Endodermal cell (in vitro differentiated cells): ENCODE measurements around the gene ZFYVE21. TPM values are rescaled to one million over a fixed set of nuclear protein-coding genes. Genes with fewer than 3 reads are reported as not detected.

ENCODE experiments used
- DNase-seq: peaks from one replicate; pipeline ENCODE4 v3.0.0-alpha.2; 2017
- H3K27ac ChIP-seq: 2 replicates; pipeline ENCODE4 v1.5.1; 2013; ENCODE audit warnings: mild to moderate bottlenecking, low read depth, low read length, moderate library complexity
- H3K27me3 ChIP-seq: 2 replicates; pipeline ENCODE4 v1.6.1; 2013; ENCODE audit warnings: mild to moderate bottlenecking, low read length, moderate library complexity; ENCODE audit not compliant: insufficient read depth, control insufficient read depth, poor library complexity, severe bottlenecking
- H3K36me3 ChIP-seq: 2 replicates; pipeline ENCODE4 v1.7.0; 2013; ENCODE audit warnings: mild to moderate bottlenecking, low read length, moderate library complexity; ENCODE audit not compliant: control insufficient read depth, insufficient read depth
- H3K4me1 ChIP-seq: one replicate; pipeline ENCODE4 v1.7.0; 2013; ENCODE audit warnings: low read length; ENCODE audit not compliant: control insufficient read depth, insufficient read depth
- H3K4me3 ChIP-seq: 2 replicates; pipeline ENCODE4 v1.5.1; 2013; ENCODE audit warnings: mild to moderate bottlenecking, low read length, moderate library complexity
- H3K9ac ChIP-seq: 2 replicates; pipeline ENCODE4 v1.6.1; 2013; ENCODE audit warnings: mild to moderate bottlenecking, low read length, moderate library complexity; ENCODE audit not compliant: poor library complexity, severe bottlenecking; ENCODE audit errors: extremely low read depth
- H3K9me3 ChIP-seq: 2 replicates; pipeline ENCODE4 v1.6.1; 2013; ENCODE audit warnings: mild to moderate bottlenecking, low read length, moderate library complexity; ENCODE audit not compliant: control insufficient read depth
- H3K27ac Mint-ChIP-seq: 2 replicates; pipeline ENCODE4 v1.8.0; 2020; ENCODE audit warnings: mixed read lengths
- H3K27me3 Mint-ChIP-seq: 2 replicates; pipeline ENCODE4 v1.8.0; 2021; ENCODE audit warnings: mild to moderate bottlenecking, mixed read lengths; ENCODE audit not compliant: insufficient read depth
- H3K36me3 Mint-ChIP-seq: 2 replicates; pipeline ENCODE4 v1.8.0; 2020; ENCODE audit warnings: low read depth, mixed read lengths
- H3K4me1 Mint-ChIP-seq: 2 replicates; pipeline ENCODE4 v1.8.0; 2020; ENCODE audit warnings: mixed read lengths
- H3K4me3 Mint-ChIP-seq: 2 replicates; pipeline ENCODE4 v1.8.0; 2020; ENCODE audit warnings: mild to moderate bottlenecking, moderate library complexity, mixed read lengths
- H3K9me3 Mint-ChIP-seq: 2 replicates; pipeline ENCODE4 v1.8.0; 2020; ENCODE audit warnings: mild to moderate bottlenecking, mixed read lengths
- WGBS, 2 experiments: methylation state at CpG; one replicate each; pipeline versions ENCODE4 v1.1.5 to v1.1.7; 2013; ENCODE audit warnings: missing lambda C conversion rate in 2 of 2, mixed read lengths in 1 of 2; ENCODE audit not compliant: insufficient coverage in 1 of 2, insufficient read length in 1 of 2; 5-methylcytosine and 5-hydroxymethylcytosine counted together
- total RNA-seq, 2 donors: library from RNA; stranded (reverse); fragmentation: NEBNext Ultra II Directional in 1 of 2; extraction: Animal tissue kit (Norgen Biotek cat#: 25700) in 1 of 2; gene quantifications; 2 replicates in 1 of 2; 3 replicates in 1 of 2; pipeline ENCODE4 v1.2.1, GENCODE V29; 2021
- TF ChIP-seq, protein P1 (sequence below): fragments of 200-600 bp; sonication (generic); conservative IDR thresholded peaks from 2 replicates; pipeline ENCODE4 v1.5.0; 2021; ENCODE audit warnings: antibody characterized with exemption, mild to moderate bottlenecking

The ZFYVE21 gene
- total RNA-seq, 2 donors from 2014 or later, result 42.5 to 55.6 TPM

DNA sequence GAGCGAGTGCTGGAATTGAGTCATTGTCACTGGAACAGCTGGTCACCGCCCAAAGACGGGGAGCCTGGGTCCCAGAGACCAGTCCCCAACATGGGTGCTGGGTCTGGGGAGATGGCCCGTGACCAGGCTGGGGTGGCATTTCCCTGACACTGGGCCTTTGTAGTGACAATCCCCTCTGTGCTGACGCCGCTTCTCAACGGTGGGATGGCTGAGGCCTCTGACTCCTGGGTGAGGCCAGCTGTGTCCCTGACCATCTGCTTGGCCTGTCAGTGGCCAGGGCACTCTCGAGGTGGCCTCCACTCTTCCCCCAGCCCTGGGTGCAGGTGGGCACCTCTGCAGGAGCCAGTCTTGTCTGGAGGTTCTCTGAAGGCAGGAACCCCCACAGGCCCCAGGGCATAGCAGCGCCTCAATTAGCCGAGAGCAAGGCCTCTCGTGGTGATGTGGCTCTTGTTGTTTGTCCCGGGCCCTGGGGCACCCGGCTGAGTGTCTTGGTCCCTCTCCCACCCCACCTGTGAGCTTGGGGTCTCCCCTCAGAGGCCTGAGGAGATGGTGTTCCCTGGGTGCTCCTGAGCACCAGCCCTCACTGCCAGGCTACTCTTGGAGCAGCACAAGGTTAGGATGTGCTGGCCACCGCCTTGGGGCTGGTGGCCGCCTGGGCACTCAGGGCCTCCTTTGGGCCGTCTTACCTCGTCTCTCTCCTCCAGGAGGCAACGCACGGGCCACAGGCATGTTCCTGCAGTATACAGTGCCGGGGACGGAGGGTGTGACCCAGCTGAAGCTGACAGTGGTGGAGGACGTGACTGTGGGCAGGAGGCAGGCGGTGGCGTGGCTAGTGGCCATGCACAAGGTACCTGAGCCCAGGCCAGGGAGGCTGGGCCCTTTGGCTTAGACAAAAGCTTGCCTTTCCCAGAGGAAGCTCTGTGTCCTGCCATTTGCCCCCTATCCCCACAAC lies 16.6 kb downstream of the ZFYVE21 start:
- Mint-ChIP-seq H3K27ac (no peak overlapping the region), H3K4me1 (peaks cover 16% of the 10 kb centered on the region), H3K9me3 (no peaks in the 10 kb centered on the region), H3K36me3 (peaks cover 32% of the 10 kb centered on the region), H3K27me3 (no peaks in the 10 kb centered on the region), H3K4me3 (no peak overlapping the region)
- TF ChIP-seq, protein P1, sequence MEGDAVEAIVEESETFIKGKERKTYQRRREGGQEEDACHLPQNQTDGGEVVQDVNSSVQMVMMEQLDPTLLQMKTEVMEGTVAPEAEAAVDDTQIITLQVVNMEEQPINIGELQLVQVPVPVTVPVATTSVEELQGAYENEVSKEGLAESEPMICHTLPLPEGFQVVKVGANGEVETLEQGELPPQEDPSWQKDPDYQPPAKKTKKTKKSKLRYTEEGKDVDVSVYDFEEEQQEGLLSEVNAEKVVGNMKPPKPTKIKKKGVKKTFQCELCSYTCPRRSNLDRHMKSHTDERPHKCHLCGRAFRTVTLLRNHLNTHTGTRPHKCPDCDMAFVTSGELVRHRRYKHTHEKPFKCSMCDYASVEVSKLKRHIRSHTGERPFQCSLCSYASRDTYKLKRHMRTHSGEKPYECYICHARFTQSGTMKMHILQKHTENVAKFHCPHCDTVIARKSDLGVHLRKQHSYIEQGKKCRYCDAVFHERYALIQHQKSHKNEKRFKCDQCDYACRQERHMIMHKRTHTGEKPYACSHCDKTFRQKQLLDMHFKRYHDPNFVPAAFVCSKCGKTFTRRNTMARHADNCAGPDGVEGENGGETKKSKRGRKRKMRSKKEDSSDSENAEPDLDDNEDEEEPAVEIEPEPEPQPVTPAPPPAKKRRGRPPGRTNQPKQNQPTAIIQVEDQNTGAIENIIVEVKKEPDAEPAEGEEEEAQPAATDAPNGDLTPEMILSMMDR, result no peak
- no peak for DNase-seq
- Histone ChIP-seq H3K9ac (no peak overlapping the region), H3K36me3 (peaks cover 47% of the 10 kb centered on the region), H3K4me3 (no peak overlapping the region), H3K27ac (no peak overlapping the region), H3K9me3 (no peaks in the 10 kb centered on the region), H3K4me1 (peaks cover 11% of the 10 kb centered on the region), H3K27me3 (no peaks in the 10 kb centered on the region)
- WGBS, 2 experiments, result 97% methylated on average over 16 to 24 of the region's 24 CpGs

DNA sequence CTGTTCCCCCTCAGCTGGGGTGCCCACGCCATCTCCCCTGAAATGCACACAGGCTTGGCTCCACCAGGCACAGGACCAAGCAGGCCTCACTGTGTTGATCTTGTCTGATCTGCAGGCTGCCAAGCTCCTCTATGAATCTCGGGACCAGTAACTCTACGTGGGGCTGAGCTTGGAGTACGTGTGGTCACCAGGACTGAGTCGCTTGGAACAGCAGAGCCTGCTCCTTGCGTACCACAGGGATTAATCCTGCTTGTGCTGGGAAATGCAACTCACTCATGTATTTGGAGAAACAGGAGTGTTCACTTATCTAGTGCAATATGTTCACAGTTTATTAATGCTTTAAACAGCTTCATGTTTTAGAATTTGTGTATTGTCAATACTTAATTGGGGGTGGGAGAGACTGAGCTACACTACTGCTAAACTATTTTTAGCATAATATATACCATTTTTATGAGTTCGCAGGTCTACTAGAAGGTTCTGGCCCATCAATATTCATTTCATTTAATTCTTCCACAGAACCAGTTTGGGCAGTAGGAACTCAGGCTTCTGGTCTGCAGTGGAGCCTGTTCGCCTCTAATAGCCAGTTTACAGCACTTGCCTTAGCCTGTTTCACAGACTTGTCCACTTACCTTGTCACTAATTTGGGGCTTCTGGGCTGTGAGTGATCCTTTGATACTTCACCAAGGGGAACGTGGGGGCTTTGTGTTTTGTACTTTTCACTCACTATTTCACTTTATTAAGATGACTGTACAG lies 17.4 kb downstream of the ZFYVE21 start:
- no peak for DNase-seq
- Mint-ChIP-seq H3K27me3 (no peaks in the 10 kb centered on the region), H3K27ac (no peak overlapping the region)

DNA sequence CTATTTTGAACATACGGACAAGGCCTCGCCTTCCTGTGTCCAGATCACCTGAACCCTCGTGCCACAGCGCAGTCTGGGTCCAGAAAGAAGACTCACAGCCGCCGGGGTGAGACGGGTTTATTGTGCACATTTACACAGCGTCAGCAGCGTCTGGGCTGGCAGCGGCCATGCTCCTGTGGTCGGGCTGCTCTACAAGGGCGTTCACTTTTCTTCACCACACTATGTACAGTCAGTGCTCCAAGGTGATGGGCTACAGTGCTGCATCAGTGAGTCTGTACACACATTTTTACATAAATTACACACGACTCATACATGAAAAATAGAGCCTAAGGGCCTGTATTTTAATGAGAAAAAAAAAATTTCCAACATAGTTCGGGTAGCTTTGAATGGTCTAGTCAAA lies 18.0 kb downstream of the ZFYVE21 start:
- no peak overlapping the region for H3K4me3 Mint-ChIP-seq
- Histone ChIP-seq H3K4me1 (peaks cover 11% of the 10 kb centered on the region), H3K27me3 (no peaks in the 10 kb centered on the region), H3K4me3 (no peak overlapping the region), H3K9me3 (no peaks in the 10 kb centered on the region), H3K27ac (no peak overlapping the region), H3K36me3 (peaks cover 43% of the 10 kb centered on the region), H3K9ac (no peak overlapping the region)
- H3K36me3 Mint-ChIP-seq, result peaks cover 39% of the 10 kb centered on the region
- no peak for DNase-seq
- H3K9me3 Mint-ChIP-seq, result no peaks in the 10 kb centered on the region
- no peak overlapping the region for H3K27ac Mint-ChIP-seq
- TF ChIP-seq, protein P1, result no peak
- no peaks in the 10 kb centered on the region for H3K27me3 Mint-ChIP-seq
- WGBS, 2 experiments, result 92 to 96% methylated on average over 11 to 14 of the region's 14 CpGs
- H3K4me1 Mint-ChIP-seq, result peaks cover 12% of the 10 kb centered on the region

More for the DNA sequence above, 17.4 kb downstream of the ZFYVE21 start:
- peaks cover 16% of the 10 kb centered on the region for H3K4me1 Mint-ChIP-seq
- no peak overlapping the region for H3K9ac ChIP-seq
- no peak overlapping the region for H3K27ac ChIP-seq
- no peaks in the 10 kb centered on the region for H3K27me3 ChIP-seq
- WGBS, 2 experiments, result 95 to 97% methylated on average over 6 to 9 of the region's 9 CpGs
- TF ChIP-seq, protein P1, result no peak
- no peaks in the 10 kb centered on the region for H3K9me3 ChIP-seq
- peaks cover 39% of the 10 kb centered on the region for H3K36me3 Mint-ChIP-seq
- no peak overlapping the region for H3K4me3 ChIP-seq
- H3K36me3 ChIP-seq, result peaks cover 47% of the 10 kb centered on the region
- no peak overlapping the region for H3K4me3 Mint-ChIP-seq
- H3K4me1 ChIP-seq, result peaks cover 11% of the 10 kb centered on the region
- no peaks in the 10 kb centered on the region for H3K9me3 Mint-ChIP-seq
